Ishikawa (cell line): ENCODE results near the gene ZBTB21.

Experiments used
- CEBPB ChIP-seq: IDR thresholded peaks from 2 replicates; pipeline ENCODE4 v1.6.1; 2012
- CREB1 ChIP-seq: IDR thresholded peaks from 2 replicates; pipeline ENCODE4 v1.6.1; 2012; ENCODE audit warnings: low read depth
- EGR1 ChIP-seq: IDR thresholded peaks from 2 replicates; pipeline ENCODE4 v1.6.1; 2012
- EP300 ChIP-seq: IDR thresholded peaks from 2 replicates; pipeline ENCODE4 v1.6.1; 2012; ENCODE audit warnings: borderline replicate concordance
- FOXM1 ChIP-seq: IDR thresholded peaks from 2 replicates; pipeline ENCODE4 v1.6.1; 2012; ENCODE audit warnings: low read depth, borderline replicate concordance
- MAX ChIP-seq: IDR thresholded peaks from 2 replicates; pipeline ENCODE4 v1.6.1; 2012
- NFIC ChIP-seq: IDR thresholded peaks from 2 replicates; pipeline ENCODE4 v1.6.1; 2012
- RAD21 ChIP-seq: IDR thresholded peaks from 2 replicates; pipeline ENCODE4 v1.6.1; 2012; ENCODE audit warnings: low read depth
- REST ChIP-seq: IDR thresholded peaks from 2 replicates; pipeline ENCODE4 v1.6.1; 2012; ENCODE audit warnings: low read depth, mild to moderate bottlenecking
- TAF1 ChIP-seq: IDR thresholded peaks from 2 replicates; pipeline ENCODE4 v1.6.1; 2012; ENCODE audit warnings: low read depth, mild to moderate bottlenecking
- TCF12 ChIP-seq: IDR thresholded peaks from 2 replicates; pipeline ENCODE4 v1.6.1; 2012; ENCODE audit warnings: low read depth
- TEAD4 ChIP-seq: IDR thresholded peaks from 2 replicates; pipeline ENCODE4 v1.6.1; 2012
- USF1 ChIP-seq: IDR thresholded peaks from 2 replicates; pipeline ENCODE4 v1.6.1; 2012
- YY1 ChIP-seq: IDR thresholded peaks from 2 replicates; pipeline ENCODE4 v1.6.1; 2012; ENCODE audit warnings: low read depth
- ZBTB7A ChIP-seq: IDR thresholded peaks from 2 replicates; pipeline ENCODE4 v1.6.1; 2012; ENCODE audit warnings: low read depth

The ZBTB21 gene

GRCh38 chr21:42001781-42002180 lies 8.4 kb downstream of the ZBTB21 start:
- TF ChIP-seq YY1 (no peak), CREB1 (no peak), NFIC (no peak), USF1 (no peak), TCF12 (no peak), CEBPB (no peak), ZBTB7A (no peak), REST (no peak), TAF1 (no peak)

GRCh38 chr21:42000908-42001307 lies 9.3 kb downstream of the ZBTB21 start:
- TF ChIP-seq FOXM1 (no peak), ZBTB7A (no peak), EGR1 (no peak), TEAD4 (no peak), USF1 (no peak), TCF12 (no peak), REST (no peak), RAD21 (no peak), CEBPB (no peak), MAX (no peak), YY1 (no peak), NFIC (no peak), CREB1 (no peak), EP300 (no peak)

- TF ChIP-seq ZBTB7A (no peak), TAF1 (no peak), TEAD4 (no peak), RAD21 (no peak), NFIC (no peak), CREB1 (no peak), USF1 (no peak), EGR1 (no peak)
These were observed 12.5 kb downstream of the ZBTB21 start for GRCh38 chr21:41997657-41998056.

- no peak for TF ChIP-seq FOXM1
- TF ChIP-seq EGR1 = no peak
- TF ChIP-seq MAX = no peak
These were observed 14.6 kb downstream of the ZBTB21 start for GRCh38 chr21:41995577-41995976.

GRCh38 chr21:41993744-41994143 lies 16.4 kb downstream of the ZBTB21 start:
- TF ChIP-seq RAD21 (no peak), EP300 (no peak), FOXM1 (no peak), TCF12 (no peak), REST (no peak), USF1 (no peak), YY1 (no peak), TEAD4 (no peak), ZBTB7A (no peak), CEBPB (no peak), CREB1 (no peak)
